HG02610 (cell line): ENCODE results near the gene GPR62.
"Not testable (repeated sequence)": the region's sequence is repeated elsewhere in the genome, so short reads cannot be mapped to it uniquely, and the experiment has no call there.

Experiments
- ATAC-seq: cut with Tn5 transposase; IDR thresholded peaks from one replicate; pipeline ENCODE4 v1.9.1; 2021; ENCODE audit warnings: mild to moderate bottlenecking, moderate library complexity; ENCODE audit not compliant: unreplicated experiment

GPR62 gene, protein sequence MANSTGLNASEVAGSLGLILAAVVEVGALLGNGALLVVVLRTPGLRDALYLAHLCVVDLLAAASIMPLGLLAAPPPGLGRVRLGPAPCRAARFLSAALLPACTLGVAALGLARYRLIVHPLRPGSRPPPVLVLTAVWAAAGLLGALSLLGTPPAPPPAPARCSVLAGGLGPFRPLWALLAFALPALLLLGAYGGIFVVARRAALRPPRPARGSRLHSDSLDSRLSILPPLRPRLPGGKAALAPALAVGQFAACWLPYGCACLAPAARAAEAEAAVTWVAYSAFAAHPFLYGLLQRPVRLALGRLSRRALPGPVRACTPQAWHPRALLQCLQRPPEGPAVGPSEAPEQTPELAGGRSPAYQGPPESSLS

DNA sequence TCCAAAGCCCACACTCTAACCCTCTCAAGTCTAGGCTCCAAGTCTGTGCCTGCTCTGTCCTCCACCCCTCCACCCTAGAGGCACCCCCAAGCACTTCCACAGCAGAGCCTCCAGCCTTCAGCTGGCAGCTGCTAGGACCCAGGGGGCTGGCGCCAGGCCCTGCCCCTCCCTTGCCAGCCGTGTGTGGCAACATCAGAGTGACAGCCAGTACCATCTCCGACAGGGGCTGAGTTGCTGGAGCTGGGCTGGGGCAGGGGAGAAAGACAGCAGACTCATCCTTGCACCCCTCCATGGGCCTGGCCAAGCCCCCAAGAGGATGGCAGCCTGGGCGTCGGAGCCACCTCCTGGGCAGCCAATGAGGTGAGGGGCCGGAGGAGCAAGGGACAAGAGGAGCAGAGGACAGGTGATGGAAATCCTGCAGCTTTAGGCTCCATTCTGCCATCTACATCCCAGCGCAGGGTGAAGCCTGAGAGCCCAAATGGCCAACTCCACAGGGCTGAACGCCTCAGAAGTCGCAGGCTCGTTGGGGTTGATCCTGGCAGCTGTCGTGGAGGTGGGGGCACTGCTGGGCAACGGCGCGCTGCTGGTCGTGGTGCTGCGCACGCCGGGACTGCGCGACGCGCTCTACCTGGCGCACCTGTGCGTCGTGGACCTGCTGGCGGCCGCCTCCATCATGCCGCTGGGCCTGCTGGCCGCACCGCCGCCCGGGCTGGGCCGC lies at the start of gene GPR62:
GPR62 (plus strand) TSS at position 207 of the 718 bp plus-strand sequence; CDS start at position 479, 272 bp downstream.
- ATAC-seq = no peak

DNA sequence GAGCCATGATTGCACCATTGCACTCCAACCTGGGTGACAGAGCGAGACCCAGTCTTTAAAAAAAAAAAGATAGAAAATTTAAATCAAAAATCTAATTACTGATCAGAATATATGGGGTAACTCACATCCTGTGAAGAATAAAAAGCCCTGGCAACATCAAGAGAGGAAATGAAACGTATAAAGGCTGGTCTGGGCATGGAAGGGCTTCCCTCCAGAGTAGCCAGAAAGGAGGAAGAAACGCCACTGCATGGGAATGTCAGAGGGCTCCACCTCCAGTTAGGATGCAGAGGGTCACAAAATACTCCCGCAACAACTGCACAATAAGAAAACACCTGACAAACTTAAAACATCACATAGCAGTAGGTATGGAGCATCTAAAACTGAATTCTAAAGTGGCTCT lies 47.2 kb upstream of the GPR62 start:
- ATAC-seq = no peak

DNA sequence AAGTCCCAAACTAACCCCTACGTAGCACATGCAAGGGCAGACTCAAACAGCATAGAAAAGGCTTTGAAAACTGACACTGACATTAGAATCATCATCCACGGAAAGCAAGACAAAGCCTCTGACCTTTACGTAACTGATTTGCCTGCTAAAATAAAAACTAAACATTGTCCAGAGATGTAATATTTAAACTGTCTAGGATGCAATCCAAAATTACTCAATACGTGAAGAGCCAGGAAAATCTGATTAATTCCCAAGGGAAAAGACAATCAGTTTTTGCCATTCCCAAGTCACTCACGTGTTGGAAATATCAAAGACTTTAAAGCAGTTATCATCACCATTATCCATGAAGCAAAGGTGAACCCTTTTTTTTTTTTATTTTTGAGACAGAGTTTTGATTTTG lies 38.8 kb upstream of the GPR62 start:
- ATAC-seq = no peak

DNA sequence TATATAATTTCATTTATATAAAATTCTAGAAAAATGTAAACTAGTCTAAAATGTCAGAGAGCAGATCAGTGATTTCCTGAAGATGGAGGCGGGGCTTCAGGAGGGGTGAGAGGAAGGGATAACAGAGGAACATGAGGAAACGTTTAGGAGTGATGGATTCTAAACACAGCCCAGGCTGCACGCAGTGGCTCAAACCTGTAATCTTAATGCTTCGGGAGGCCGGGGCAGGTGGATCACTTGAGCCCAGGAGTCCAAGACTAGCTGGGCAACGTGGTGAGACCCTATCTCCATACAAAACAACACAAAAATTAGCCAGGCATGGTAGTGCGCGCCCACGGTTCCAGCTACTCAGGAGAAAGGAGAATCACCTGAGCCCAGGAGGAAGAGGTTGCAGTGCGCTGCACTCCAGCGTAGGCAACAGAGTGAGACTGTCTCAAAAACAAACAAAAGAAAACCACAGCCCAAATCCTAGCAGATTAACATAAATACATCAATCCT lies 34.1 kb upstream of the GPR62 start:
- no peak for ATAC-seq

DNA sequence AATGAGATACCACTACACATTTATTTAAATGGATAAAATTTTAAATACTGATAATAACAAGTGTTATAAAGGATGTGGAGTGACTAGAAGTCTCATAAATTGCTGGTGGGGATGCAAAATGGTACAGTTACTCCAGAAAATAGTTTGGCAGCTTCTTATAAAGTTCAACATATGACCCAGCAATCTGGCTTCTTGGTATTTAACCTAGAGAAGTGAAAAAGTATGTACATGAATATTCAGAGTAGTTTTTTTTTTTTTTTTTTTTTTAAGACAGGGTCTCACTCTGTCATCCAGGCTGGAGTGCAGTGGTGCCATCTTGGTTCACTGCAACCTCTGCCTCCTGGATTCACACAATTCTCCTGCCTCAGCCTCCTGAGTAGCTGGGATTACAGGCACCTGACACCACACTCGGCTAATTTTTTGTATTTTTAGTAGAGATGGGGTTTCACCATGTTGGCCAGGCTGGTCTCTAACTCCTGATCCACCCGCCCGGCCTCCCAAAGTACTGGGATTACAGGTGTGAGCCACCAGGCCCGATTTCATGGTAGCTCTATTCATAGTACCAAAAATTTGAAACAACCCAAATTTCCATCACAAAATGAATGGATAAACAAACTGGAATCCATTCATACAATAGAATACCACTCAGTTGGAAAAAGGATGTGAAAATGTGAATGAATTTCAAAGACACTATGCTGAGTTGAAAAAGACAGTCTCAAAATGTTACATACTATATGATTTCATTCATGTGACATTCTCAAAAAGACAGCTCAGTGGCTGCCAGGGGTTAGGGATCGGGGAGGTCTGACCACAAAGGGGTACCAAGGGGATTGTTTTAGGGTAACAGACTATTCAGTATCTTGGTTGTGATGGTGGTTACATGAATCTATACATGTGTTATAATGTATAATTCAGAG lies 27.9 kb upstream of the GPR62 start:
- ATAC-seq = no peak

DNA sequence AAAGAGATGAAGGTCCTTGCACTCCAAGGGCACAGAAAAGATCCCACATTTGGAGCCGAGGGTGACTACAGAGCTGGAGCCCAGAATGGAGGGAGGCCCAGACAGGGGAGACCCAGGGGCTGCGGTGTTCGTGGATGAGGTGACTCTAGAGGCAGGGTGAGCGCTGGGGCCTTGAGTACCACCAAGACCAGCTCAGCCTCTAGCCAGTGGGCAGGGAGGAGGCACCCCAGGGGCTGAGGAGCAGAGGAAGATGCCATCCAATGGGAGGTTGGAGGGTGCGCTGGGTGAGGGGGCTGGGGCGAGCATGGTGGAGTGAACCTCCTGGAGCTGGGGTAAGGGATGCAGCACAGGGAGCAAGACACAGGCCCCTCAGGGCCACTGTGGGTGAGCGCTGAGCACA lies 26.7 kb upstream of the GPR62 start:
- ATAC-seq = no peak

DNA sequence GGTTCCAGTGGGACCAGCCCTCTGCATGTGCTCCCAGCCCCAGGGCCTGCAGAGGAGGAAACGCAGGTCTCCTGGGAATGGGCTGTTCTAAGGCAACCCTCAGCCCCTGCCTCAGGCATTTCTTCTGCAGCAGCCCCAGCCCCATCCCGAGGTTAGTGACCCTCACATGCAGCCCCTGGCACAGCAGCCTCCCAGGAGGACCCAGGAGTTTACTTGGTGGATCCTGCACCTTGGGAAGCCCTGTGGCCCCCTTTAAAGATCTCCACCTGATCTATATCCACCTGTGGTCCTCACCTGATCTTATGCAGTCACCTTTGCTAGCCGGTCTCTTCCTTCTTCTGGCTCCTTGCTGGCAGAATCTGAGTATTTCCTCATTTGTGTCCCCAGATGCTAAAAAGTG lies 26.2 kb upstream of the GPR62 start:
- ATAC-seq = not testable (repeated sequence)

DNA sequence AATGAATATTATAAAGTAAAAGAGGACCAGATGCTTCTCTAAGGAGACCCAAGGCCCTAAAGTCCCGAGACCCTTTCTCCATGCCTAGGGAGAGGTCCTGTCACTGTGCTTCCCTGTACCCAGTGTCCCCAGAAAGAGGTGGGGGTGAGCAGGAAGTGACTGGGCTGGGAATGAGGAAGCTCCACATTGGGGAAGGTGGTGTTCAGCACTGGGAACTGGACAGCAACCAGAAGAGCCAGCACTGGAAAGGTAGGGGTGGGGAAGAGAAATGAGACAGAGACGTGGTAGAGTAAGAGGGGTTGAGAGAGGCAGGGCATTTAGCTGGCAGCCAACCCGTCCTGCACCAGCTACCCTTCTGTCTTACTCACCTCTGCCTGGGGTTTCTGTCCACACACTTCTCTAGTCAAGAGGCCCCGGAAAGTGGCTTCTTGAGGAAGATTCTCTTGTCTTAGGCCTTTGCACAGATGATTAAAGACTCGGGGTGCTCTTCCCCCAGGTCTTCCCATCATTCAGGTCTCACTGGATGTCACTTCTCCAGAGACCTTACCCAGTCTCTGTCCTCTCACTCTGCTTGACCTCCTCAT lies 25.7 kb upstream of the GPR62 start:
- ATAC-seq = no peak

DNA sequence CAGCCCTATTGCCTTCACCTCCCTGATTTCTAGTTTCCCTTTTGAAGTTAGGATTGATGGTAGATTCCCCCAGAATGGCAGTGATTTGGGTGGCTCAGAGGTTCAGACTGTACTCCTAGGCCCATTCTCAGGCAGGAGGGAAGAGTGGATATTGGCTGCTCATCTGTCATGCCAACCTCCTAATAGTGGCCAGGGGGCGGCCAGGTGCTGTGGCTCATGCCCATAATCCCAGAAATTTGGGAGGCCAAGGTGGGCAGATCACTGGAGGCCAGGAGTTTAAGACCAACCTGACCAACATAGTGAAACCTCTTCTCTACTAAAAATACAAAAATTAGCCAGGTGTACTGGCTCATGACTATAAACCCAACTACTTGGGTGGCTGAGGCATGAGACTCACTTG lies 24.7 kb upstream of the GPR62 start:
- no peak for ATAC-seq

DNA sequence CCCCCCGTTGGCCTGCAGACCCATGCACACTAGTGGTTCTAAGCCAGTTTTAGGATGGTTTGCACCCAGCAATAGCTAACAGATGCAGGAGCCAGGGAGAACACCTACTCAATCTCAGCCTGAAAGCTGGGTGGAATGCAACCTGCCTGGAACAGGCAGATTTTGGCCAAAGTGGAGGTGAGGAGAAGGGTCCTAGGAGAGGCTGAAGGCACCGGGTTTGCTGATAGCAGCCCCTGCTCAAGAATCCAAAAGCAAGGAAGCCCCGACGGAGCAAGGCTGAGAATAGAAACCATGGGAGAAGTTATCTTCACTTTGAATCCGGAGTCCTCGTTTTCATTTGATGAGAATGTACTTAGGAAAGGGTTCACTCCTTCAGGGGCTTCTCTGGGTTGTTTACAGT lies 23.4 kb upstream of the GPR62 start:
- ATAC-seq = no peak

DNA sequence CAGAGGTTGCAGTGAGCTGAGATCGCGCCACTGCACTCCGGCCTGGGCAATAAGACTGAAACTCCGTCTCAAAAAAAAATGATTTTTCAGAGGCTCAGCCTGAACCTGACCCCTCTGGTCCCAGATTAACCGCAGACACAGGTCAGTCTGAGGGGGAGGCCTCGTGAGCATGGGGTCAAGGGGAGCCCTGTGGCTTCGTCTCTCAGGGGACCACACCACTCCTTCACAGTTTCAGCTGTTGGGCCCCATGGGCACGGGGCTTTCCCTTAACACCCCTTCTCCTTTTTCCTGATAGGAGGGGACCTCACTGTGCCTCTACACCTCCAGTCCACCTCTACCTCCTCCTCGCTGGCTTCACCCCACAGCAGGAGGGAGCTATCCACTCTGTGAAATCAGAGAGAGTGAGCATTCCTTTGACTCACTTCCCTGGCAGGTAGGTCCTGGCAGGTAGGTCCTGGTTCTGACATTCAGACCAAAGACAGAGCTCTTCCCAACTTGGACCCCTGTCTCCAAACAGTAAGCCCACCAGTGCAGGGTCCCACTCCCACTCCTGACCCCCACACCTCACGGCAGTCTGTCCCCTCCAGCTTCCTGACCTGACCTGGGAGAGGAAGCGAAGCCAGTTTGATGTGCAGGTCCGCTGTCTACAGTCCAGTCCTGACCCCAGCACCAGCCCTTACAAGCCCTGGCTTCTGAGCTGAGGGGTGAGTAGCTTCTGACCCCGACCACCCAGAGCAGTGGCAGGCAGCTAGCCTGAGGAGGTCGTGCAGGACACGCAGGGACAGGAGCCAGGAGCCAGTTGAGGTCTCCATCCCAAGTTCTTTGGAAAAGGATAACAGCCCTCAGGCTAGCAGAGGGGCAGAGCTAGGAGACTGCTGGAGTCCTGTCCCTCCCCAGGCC lies 22.5 kb upstream of the GPR62 start:
- no peak for ATAC-seq

DNA sequence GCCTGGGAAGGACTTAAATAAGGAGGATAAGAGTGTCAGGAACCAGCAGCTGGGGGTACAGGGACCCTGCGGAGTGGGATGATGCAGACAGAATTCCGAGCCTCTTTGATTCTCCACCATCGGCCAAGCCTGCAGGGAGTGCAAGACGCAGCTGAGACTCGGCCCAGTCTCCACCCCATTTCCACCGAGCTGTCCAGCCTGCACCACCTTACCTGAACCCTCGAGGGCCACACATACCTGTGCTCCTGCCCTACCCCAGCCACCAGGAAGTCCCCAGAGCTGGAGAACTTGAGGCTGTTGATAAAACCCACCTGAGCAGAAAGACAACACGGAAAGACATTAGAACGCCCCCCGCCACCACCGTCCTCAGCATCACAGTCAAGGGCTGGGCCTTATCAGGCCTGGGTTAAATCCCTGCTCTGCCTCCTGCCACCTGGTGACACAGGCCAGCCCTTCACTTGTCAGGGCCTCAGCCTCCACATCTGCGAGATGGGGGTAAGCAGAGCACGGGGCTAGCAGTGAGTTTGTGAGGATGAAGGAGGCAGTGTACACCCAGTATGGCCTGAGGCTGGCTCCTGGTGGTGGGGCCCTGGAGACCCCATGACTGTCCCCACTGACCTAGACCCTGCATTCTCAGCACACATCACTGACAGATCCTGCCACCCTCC lies 21.6 kb upstream of the GPR62 start:
- no peak for ATAC-seq

DNA sequence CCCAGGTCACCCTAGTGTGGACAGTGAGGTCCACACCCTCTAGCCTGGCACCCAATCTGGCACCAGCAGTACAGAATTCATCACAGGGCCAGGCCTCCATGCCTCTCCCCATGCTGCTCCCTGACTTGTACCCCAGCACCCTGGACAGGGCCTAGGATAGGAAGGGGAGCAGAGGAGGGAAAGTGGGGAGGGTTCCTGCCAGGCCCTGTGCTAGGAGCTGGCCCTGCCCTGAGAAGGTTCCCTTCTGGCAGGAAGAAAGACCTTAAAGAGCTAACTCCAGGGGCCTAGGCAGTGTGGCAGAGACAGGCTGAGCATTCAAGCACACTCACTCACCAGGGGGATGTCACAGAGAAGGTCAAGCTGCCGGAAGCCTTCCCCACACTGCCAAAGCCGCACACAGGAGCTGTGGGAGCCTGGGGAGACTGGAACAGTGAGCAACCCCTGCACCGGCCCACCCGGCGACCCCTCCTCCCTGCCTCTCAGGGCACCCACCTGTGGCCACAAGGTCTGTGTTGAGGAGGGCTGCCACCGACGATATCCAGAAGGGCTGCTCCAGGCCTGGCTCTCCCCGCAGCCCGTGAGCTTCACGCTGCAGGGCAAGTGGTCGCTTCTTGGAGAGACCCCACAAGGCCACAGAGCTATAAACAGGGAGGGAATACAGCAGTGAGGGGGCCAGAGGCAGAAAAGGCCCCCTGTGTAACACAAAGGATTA lies 20.9 kb upstream of the GPR62 start:
- ATAC-seq = no peak

DNA sequence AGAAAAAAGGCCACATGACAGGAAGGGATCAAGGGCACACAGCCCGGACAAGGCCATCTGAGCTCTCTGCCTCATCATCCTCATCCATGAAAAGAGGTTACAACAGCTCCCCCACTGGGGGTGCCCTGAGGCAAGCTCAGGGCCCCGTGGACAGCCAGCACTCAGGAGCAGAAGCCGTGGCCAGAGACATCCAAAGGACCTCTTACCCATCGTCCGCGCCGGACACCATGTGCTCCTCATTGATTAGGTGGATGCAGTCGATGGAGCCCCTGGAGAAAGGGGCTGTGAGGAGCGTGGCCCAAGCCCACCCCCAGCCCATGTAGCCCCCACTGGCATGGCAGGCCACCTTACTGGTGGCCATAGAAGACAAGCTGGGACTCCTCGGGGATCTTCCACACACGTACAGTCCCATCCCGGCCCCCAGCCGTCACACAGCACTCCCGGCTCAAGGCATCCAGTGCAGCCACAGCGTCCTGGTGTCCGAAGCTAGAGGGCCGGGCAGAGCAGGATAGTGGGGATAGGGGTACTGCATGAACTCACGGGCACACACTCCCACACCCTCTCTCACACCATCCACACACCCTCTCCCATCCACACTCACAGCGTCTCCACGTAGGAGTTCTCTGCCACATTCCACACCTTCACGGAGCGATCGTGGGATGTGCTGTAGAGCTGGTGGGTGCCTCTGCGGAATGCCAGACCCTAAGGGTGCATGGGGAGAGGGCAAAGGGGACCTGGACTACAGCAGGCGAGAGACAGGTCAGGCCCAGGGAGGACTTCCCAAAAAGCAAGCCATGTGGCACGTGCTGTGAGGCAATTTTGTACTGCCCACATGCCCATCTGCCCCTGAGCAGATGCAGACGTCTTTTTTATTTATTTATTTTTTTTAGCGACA lies 19.9 kb upstream of the GPR62 start:
- ATAC-seq = no peak

DNA sequence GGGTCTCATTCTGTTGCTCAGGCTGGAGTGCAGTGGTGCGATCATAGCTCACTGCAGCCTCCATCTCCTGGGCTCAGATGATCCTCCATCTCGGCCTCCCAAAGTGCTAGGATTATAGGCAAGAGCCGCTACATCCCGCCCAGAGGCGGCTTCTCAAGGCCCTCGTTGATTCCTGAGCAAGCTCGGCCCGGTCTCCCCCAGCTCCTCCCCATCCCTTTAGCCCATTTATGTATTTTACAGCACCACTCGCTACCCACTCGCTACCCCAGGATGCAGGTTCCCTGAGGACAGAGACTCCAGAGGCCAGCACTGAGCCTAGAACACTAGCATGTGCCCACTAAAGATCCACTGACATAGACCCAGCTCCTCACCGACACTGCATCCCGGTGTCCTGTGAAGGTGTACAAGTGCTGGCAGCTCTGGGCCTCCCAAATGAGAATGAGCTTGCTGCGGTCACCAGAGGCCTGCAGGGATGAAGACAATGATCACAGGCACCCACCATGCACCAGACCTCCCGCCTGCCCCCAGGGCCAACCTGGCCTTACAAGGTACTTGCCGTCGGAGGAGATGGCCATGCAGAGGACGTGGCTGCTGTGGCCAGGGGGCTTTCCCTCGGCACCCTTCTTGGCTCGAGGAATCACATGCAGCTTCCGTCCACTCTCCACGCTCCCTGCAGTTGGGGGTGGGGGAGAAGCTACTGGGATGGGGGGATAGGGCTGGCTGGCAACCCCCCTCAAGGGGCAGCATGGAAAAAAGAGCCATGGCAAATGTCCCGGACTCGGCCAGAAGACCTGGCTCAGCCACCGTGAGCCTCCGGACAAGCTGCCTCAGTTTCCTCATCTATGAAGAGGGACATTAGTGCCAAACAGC lies 19.1 kb upstream of the GPR62 start:
- no peak for ATAC-seq

DNA sequence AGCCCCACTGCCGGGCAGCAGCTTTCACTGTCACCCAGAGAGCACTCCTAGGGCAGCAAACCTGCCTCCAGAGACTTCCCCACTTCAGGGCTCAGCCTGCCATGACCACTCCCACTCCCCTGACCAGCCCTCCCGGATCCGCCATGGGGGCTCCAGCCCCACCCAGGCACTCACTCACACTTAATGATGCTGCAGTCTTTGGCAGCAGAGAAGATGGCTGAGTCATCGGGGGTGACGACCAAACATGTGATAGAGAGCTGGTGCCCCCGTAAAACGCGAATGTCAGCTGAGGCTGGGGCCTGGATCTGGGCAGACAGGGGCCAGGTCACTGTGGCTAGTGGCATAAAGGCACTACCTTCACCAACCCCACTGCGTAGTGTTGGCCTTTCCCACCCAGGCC lies 18.2 kb upstream of the GPR62 start:
- ATAC-seq = no peak
